ENCODE data around the gene PSPH.
"Not testable (repeated sequence)": the region's sequence is repeated elsewhere in the genome, so short reads cannot be mapped to it uniquely, and the experiment has no call there.

Gene PSPH

GRCh38 chr7:56053379-56053778 is 2.1 kb upstream of the PSPH start:
- no peak for DNase-seq (ENCODE audit: low read depth)
- TF ChIP-seq CTCF (conservative IDR thresholded peaks at IDR 0.05; ENCODE audit: low read depth, low read length): no peak
- H3K4me3 ChIP-seq (ENCODE audit: low read depth, low read length): no peak overlapping the region

GRCh38 chr7:56051053-56051338 is 248 bp downstream of the PSPH start:
- peak overlapping the region; percentile 97 for H3K4me3 ChIP-seq (ENCODE audit: low read depth, low read length)
- TF ChIP-seq CTCF (conservative IDR thresholded peaks at IDR 0.05; ENCODE audit: low read depth, low read length): no peak

GRCh38 chr7:56048763-56049162 is 2.5 kb downstream of the PSPH start:
- not testable (repeated sequence) for DNase-seq (ENCODE audit: low read depth); H3K4me3 ChIP-seq (ENCODE audit: low read depth, low read length)

More at GRCh38 chr7:56051053-56051338, 248 bp downstream of the PSPH start:
- no peak for DNase-seq (ENCODE audit: low read depth)

- no peak overlapping the region for H3K4me3 ChIP-seq (ENCODE audit: low read depth, low read length)
- DNase-seq (ENCODE audit: low read depth): peak; percentile 18
- no peak for TF ChIP-seq CTCF (conservative IDR thresholded peaks at IDR 0.05; ENCODE audit: low read depth, low read length)
These were observed 3.0 kb downstream of the PSPH start for GRCh38 chr7:56048245-56048644.

- peak; percentile 21 for DNase-seq (ENCODE audit: low read depth)
- not testable (repeated sequence) for H3K4me3 ChIP-seq (ENCODE audit: low read depth, low read length)
These were observed 3.7 kb downstream of the PSPH start for GRCh38 chr7:56047446-56048116.

- TF ChIP-seq CTCF (conservative IDR thresholded peaks at IDR 0.05; ENCODE audit: low read depth, low read length): no peak
- no peak overlapping the region for H3K4me3 ChIP-seq (ENCODE audit: low read depth, low read length)
- peak; percentile 94 for DNase-seq (ENCODE audit: low read depth)
These were observed 4.4 kb downstream of the PSPH start for GRCh38 chr7:56046721-56047445.

- H3K4me3 ChIP-seq (ENCODE audit: low read depth, low read length); DNase-seq (ENCODE audit: low read depth): not testable (repeated sequence)
These were observed 5.5 kb downstream of the PSPH start for GRCh38 chr7:56045758-56046157.

- TF ChIP-seq CTCF (conservative IDR thresholded peaks at IDR 0.05; ENCODE audit: low read depth, low read length): no peak
- no peak for DNase-seq (ENCODE audit: low read depth)
- H3K4me3 ChIP-seq (ENCODE audit: low read depth, low read length): no peak overlapping the region
These were observed 10.5 kb downstream of the PSPH start for GRCh38 chr7:56040730-56041129.

All from choroid plexus epithelial cell (primary cell).